HG02610 (cell line): ENCODE measurements around the gene FAM174B.

Experiments used
- ATAC-seq: cut with Tn5 transposase; IDR thresholded peaks from one replicate; pipeline ENCODE4 v1.9.1; 2021; ENCODE audit warnings: mild to moderate bottlenecking, moderate library complexity; ENCODE audit not compliant: unreplicated experiment

FAM174B gene

DNA sequence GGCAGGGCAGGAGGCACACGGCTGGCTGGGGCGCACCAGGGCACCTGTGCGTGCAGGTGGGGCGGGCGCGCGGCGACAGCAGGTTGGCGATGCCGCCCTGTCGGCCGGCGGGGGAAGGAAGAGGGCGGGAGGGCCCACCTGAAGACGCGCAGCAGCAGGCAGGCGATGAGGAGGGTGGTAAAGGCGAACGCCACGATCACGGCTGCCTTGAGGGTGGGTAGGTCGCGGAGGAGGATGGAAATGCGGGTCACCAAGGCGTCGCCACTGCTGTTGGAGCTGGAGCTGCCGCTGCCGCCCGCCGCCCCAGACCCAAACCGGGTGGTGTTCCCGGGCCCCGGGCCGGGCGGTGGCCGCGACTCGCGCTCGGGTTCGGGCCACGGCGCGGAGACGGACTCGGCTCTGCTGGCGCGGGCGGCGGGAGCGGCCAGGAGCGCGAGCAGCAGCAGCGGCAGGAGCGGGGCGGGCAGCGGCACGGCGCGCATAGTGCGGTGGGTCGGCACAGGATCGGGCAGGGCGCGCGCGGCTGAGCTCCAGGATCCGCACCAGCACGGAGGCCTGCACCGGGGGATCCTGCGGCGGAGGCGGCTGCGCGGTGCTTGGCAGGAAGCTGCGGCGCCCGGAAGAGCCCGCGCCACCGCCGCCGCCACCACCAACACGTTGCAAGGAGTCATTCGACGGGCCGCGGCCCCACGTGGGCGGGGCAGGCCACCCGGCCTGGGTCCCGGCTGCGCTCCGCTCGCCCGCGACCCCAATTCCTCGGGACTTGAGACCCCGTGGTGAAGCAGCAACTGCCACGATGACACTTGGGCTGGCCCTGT lies at the start of gene FAM174B:
FAM174B (minus strand) TSS at position 598 of the 818 bp plus-strand sequence.
- peak; percentile 63 for ATAC-seq

GRCh38 chr15:92696096-92696495 lies 40.5 kb upstream of the FAM174B start:
- ATAC-seq, result no peak

DNA sequence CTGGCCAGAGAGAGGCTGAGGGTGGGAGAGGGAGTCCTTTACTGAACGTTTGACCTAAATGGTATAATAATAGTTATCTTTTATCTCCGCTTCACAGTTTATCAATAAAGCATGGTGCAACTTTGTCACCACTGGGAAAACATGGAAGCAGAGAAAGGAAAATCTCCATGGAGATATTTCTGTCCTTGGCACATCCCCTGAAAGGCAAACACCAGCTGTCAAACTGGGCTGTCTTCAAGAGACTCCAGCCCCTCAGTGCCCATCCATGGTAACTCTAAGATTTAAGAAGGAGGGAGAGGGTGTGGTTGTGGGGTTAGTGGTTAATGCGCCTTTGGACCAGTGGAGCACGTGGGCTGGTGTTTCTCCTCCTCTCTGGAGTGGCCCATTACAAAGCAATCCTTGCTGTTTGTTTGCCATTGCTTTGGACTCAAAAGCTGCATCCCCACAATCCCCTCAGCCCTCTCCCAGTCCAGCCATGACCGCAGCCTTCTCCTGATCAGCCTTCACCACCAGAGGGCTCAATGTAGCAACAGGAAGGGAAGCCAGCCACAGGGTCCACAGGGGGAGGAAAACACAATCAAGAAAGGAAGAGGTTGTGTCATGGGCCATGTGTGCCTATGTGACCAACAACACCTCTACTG lies 38.2 kb upstream of the FAM174B start:
- ATAC-seq, result no peak

- no peak for ATAC-seq
Measured at GRCh38 chr15:92690395-92690794, 34.8 kb upstream of the FAM174B start.

- ATAC-seq, result no peak
Measured at GRCh38 chr15:92687746-92688145, 32.2 kb upstream of the FAM174B start.

DNA sequence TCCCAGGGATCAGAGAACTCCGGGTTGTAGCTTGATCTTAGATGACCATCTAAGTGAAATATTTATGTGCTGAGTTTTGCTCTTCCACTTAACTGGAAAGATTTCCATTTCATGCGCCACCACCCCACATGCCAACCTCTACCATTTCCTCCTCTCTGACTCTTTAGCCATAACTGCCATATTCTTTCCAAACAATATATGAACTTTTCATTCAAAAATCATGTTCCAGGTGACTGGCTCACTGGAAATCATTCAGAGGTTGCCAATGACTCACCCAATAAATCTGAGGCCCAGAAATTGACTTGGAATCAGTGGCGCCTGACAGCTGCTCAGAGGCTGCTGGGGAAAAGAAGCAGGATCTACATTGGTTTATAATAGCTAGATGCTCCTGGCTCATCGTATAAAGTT lies 31.6 kb upstream of the FAM174B start:
- ATAC-seq, result no peak

DNA sequence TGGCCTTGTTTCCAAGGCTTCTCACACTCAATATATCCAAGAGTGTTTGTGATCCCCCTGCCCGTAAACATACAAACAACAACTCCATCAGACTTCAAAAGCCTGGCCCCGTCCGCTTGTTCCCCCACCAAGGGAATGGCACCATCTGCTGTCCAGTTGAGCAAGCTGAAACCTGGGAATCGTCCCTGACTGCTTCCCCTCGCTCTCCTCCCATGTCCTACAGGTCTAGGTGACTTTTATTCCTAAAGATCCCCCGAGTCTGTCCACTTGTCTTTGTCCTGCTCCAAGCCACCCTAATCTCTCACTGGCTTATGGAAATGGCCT lies 27.9 kb upstream of the FAM174B start:
- ATAC-seq, result no peak

GRCh38 chr15:92682741-92683510 lies 27.4 kb upstream of the FAM174B start:
- no peak for ATAC-seq

GRCh38 chr15:92681141-92681631 lies 25.6 kb upstream of the FAM174B start:
- ATAC-seq, result no peak

- no peak for ATAC-seq
Measured at GRCh38 chr15:92677999-92678398, 22.4 kb upstream of the FAM174B start.

DNA sequence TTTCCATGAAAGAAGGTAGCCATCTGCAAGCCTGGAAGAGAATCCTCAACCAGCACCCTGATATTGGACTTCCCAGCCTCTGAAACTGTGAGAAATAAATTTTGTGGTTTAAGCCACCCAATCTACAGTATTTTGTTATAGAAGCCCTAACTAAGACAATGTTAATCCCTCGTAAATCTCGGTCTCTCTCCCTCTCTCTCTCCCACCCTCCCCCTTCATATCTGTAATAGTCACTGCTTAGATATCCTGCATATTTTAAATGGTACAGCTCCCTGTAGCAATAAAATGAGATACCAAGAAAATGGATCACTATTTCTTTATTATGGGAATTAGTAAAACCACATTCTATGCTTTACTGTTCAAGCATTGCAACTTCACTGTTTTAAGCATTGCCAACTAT lies 21.0 kb upstream of the FAM174B start:
- no peak for ATAC-seq

- ATAC-seq, result no peak
Measured at GRCh38 chr15:92675485-92675884, 19.9 kb upstream of the FAM174B start.

- ATAC-seq, result no peak
Measured at GRCh38 chr15:92674347-92674746, 18.8 kb upstream of the FAM174B start.

GRCh38 chr15:92672102-92672501 lies 16.5 kb upstream of the FAM174B start:
- no peak for ATAC-seq

DNA sequence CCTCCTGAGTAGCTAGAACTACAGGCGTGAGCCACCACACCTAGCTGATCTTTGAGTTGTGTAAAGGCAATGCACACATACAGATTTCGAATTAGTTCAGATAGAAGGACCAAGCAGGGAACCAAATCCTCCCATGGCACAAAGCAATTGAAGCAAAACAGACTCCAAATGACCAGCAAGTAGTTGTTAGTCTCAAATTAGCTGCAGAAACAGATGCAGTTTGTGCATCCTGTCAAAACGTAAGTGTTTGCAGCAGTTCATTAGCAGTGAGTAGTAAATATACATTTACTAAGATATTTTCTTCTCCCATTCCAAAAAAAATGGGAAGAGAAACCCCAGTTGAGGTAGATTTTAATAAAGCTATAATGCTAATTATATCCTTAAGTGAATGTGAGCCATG lies 15.8 kb upstream of the FAM174B start:
- ATAC-seq, result no peak

- ATAC-seq, result no peak
Measured at GRCh38 chr15:92670621-92671020, 15.0 kb upstream of the FAM174B start.

GRCh38 chr15:92669432-92669831 lies 13.9 kb upstream of the FAM174B start:
- no peak for ATAC-seq

GRCh38 chr15:92668620-92669019 lies 13.0 kb upstream of the FAM174B start:
- no peak for ATAC-seq

GRCh38 chr15:92667970-92668485 lies 12.5 kb upstream of the FAM174B start:
- ATAC-seq, result no peak

DNA sequence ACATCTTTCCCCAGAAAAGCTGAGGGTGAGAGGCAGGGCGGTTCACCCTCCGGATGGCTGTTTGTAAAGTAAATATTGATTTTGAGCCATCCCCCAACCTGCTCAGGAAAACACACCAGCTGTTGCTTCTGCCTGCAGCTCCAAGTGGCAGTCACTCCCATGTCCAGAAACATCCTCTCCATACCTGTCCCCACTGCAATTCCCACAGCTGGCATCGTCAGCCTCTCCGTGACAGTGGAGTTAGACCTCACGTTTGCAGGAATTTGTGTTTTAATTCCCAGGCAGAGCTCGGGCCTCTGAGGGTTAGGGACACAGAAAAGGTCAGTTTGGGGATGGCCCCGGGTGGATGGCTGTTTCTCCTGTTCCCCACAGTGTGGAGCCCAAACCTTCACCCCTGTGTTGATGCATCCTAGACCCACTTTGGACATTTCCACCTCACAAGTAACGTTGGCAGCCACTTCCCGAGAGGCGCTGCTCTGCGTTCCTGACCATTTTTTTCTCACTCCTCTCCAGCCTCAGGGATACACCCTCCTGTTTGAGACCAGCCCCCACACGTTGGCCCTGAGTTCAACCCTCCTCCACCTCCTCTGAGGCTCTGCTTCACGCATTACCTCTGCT lies 11.8 kb upstream of the FAM174B start:
- ATAC-seq, result no peak

- ATAC-seq, result no peak
Measured at GRCh38 chr15:92666780-92667179, 11.2 kb upstream of the FAM174B start.
